Fibroblast of lung (primary cell): ENCODE data around the gene RIF1. TPM values are rescaled to one million over a fixed set of nuclear protein-coding genes. Genes with fewer than 3 reads are reported as not detected.
"Not testable (repeated sequence)": the region's sequence is repeated elsewhere in the genome, so short reads cannot be mapped to it uniquely, and the experiment has no call there.

Experiments used
- DNase-seq, 2 donors: peaks; one replicate each; pipeline versions ENCODE4 v3.0.0 to v3.0.0-alpha.2; 2010; ENCODE audit warnings: low read depth in 2 of 2
- H2AFZ ChIP-seq: 2 replicates; pipeline ENCODE4 v1.5.1; 2012; ENCODE audit warnings: low read length, control low read depth, inconsistent platforms
- H3K27ac ChIP-seq: 2 replicates; pipeline ENCODE4 v1.5.1; 2011; ENCODE audit warnings: low read length, control low read depth; ENCODE audit not compliant: insufficient read depth
- H3K27me3 ChIP-seq: 2 replicates; pipeline ENCODE4 v1.5.1; 2011; ENCODE audit warnings: mild to moderate bottlenecking, low read length; ENCODE audit not compliant: control insufficient read depth, insufficient read depth
- H3K36me3 ChIP-seq: 2 replicates; pipeline ENCODE4 v1.5.1; 2011; ENCODE audit warnings: low read length; ENCODE audit not compliant: control insufficient read depth, insufficient read depth
- H3K4me1 ChIP-seq: 2 replicates; pipeline ENCODE4 v1.5.1; 2011; ENCODE audit warnings: low read length; ENCODE audit not compliant: control insufficient read depth, insufficient read depth; ENCODE audit errors: extremely low read depth
- H3K4me2 ChIP-seq: 2 replicates; pipeline ENCODE4 v1.5.1; 2011; ENCODE audit warnings: low read length, control low read depth; ENCODE audit not compliant: insufficient read depth; ENCODE audit errors: extremely low read depth
- H3K4me3 ChIP-seq, 4 experiments: fragments of 200-600 bp in 1 of 4; sonication (generic) in 1 of 4; replicated peaks in 1 of 4; 2 replicates each; pipeline ENCODE4 v1.5.1; 2011 to 2016; ENCODE audit warnings: low read length in 4 of 4, low read depth in 3 of 4, mild to moderate bottlenecking in 3 of 4, control low read depth in 2 of 4, inconsistent platforms in 1 of 4, mixed read lengths in 1 of 4; ENCODE audit not compliant: insufficient read depth in 1 of 4; ENCODE audit errors: control extremely low read depth in 1 of 4
- H3K79me2 ChIP-seq: 2 replicates; pipeline ENCODE4 v1.5.1; 2012; ENCODE audit warnings: mild to moderate bottlenecking, low read length, inconsistent platforms; ENCODE audit not compliant: control insufficient read depth, insufficient read depth
- H3K9ac ChIP-seq: 2 replicates; pipeline ENCODE4 v1.5.1; 2011; ENCODE audit warnings: mild to moderate bottlenecking, low read length, control low read depth; ENCODE audit not compliant: insufficient read depth
- H3K9me3 ChIP-seq: 2 replicates; pipeline ENCODE4 v1.5.1; 2012; ENCODE audit warnings: low read depth, low read length; ENCODE audit not compliant: control insufficient read depth, insufficient read depth
- H4K20me1 ChIP-seq: 2 replicates; pipeline ENCODE4 v1.5.1; 2011; ENCODE audit warnings: low read length; ENCODE audit not compliant: control insufficient read depth, insufficient read depth; ENCODE audit errors: extremely low read depth
- CTCF ChIP-seq, 2 donors: IDR thresholded peaks in 1 of 2; conservative IDR thresholded peaks in 1 of 2; 1 replicate in 1 of 2; 2 replicates in 1 of 2; pipeline ENCODE4 v1.5.1; 2011 to 2012; ENCODE audit warnings: low read length in 2 of 2, control low read depth in 1 of 2, inconsistent platforms in 1 of 2, low read depth in 1 of 2, mild to moderate bottlenecking in 1 of 2
- EZH2 ChIP-seq: IDR thresholded peaks from 2 replicates; pipeline ENCODE4 v1.5.1; 2012; ENCODE audit warnings: low read length, control low read depth, mild to moderate bottlenecking; ENCODE audit errors: missing control alignments
- polyA plus RNA-seq, 2 donors: library from polyadenylated mRNA; depleted of rRNA in 1 of 2; stranded (reverse) in 1 of 2; unstranded in 1 of 2; fragments of >200 nt; gene quantifications; 2 replicates each; pipeline ENCODE4 v1.2.1, GENCODE V29; 2011 to 2012; ENCODE audit warnings: missing spikeins in 1 of 2
- total RNA-seq: library from RNA; depleted of rRNA; stranded (reverse); fragments of >200 nt; gene quantifications from 2 replicates; pipeline ENCODE4 v1.2.1, GENCODE V29; 2014

The RIF1 gene
- total and polyA plus RNA-seq, 2 donors (not counting 1 experiment from before 2014, with no cell fraction given), result 14.8 to 36.5 TPM

- Histone ChIP-seq H3K4me1 (no peaks in the 10 kb centered on the region), H3K9ac (no peak overlapping the region), H4K20me1 (no peaks in the 10 kb centered on the region), H3K4me2 (peak overlapping the region; percentile 83), H3K79me2 (peaks cover 34% of the 10 kb centered on the region), H3K9me3 (no peaks in the 10 kb centered on the region), H3K36me3 (peaks cover 3% of the 10 kb centered on the region), H3K27me3 (no peaks in the 10 kb centered on the region), H3K27ac (peak overlapping the region; percentile 74), H2AFZ (peak overlapping the region; percentile 93), H3K4me3 (peak overlapping the region in 3 of 4 experiments; percentile 82 to 100 (median 99))
- TF ChIP-seq EZH2 (no peak), CTCF (conservative IDR thresholded peaks at IDR 0.05 in 1 of 2, IDR thresholded peaks at IDR 0.05 in 1 of 2; ENCODE audit: low read depth in 1 of 2, low read length in 2 of 2) (no peak)
- DNase-seq, result no peak
These were observed 708 bp upstream of the RIF1 start for GRCh38 chr2:151408788-151409600.

- H3K4me3 ChIP-seq, result peak overlapping the region; percentile 82 to 100 (median 99)
- H3K27ac ChIP-seq, result peak overlapping the region; percentile 74
- no peaks in the 10 kb centered on the region for H3K9me3 ChIP-seq
- peaks cover 5% of the 10 kb centered on the region for H3K36me3 ChIP-seq
- H3K27me3 ChIP-seq, result no peaks in the 10 kb centered on the region
- H3K9ac ChIP-seq, result peak overlapping the region; percentile 79
- H2AFZ ChIP-seq, result peak overlapping the region; percentile 93
- peaks cover 37% of the 10 kb centered on the region for H3K79me2 ChIP-seq
- peak in 1 of 2 donors; percentile 25 for DNase-seq
- TF ChIP-seq CTCF (conservative IDR thresholded peaks at IDR 0.05 in 1 of 2, IDR thresholded peaks at IDR 0.05 in 1 of 2; ENCODE audit: low read depth in 1 of 2, low read length in 2 of 2) (no peak), EZH2 (no peak)
- H3K4me2 ChIP-seq, result peak overlapping the region; percentile 81
- H4K20me1 ChIP-seq, result no peaks in the 10 kb centered on the region
- H3K4me1 ChIP-seq, result no peaks in the 10 kb centered on the region
These were observed 758 bp downstream of the RIF1 start for GRCh38 chr2:151410485-151410834.

- Histone ChIP-seq H3K79me2 (peaks cover 14% of the 10 kb centered on the region), H3K36me3 (peaks cover 12% of the 10 kb centered on the region), H3K27ac (no peak overlapping the region), H3K9ac (no peak overlapping the region), H3K4me3 (no peak overlapping the region), H4K20me1 (no peaks in the 10 kb centered on the region), H3K4me2 (no peak overlapping the region), H3K27me3 (no peaks in the 10 kb centered on the region), H2AFZ (no peak overlapping the region), H3K9me3 (no peaks in the 10 kb centered on the region), H3K4me1 (no peaks in the 10 kb centered on the region)
- no peak for TF ChIP-seq CTCF (conservative IDR thresholded peaks at IDR 0.05 in 1 of 2, IDR thresholded peaks at IDR 0.05 in 1 of 2; ENCODE audit: low read depth in 1 of 2, low read length in 2 of 2)
- DNase-seq, result no peak
These were observed 7.9 kb downstream of the RIF1 start for GRCh38 chr2:151417650-151418049.

GRCh38 chr2:151421681-151422080, 12.0 kb downstream of the RIF1 start:
- H3K4me3 ChIP-seq, H3K4me2 ChIP-seq, H3K9ac ChIP-seq, H3K4me1 ChIP-seq, H4K20me1 ChIP-seq, H3K27ac ChIP-seq, DNase-seq, H2AFZ ChIP-seq, H3K27me3 ChIP-seq, H3K9me3 ChIP-seq: not testable (repeated sequence)
- H3K36me3 ChIP-seq, result peaks cover 10% of the 10 kb centered on the region
- peaks cover 15% of the 10 kb centered on the region for H3K79me2 ChIP-seq
